IgD-negative memory B cell (primary cell): Measurements from ENCODE around the gene OR52E6. TPM values are rescaled to one million over a fixed set of nuclear protein-coding genes. Genes with fewer than 3 reads are reported as not detected.

Experiments used
- H3K27ac Mint-ChIP-seq, 3 donors: one replicate each; pipeline ENCODE4 v1.8.0; 2020 to 2022; ENCODE audit warnings: mild to moderate bottlenecking in 3 of 3, mixed read lengths in 3 of 3, moderate library complexity in 1 of 3
- H3K27me3 Mint-ChIP-seq: one replicate; pipeline ENCODE4 v1.8.0; 2021; ENCODE audit warnings: mixed read lengths
- H3K36me3 Mint-ChIP-seq: one replicate; pipeline ENCODE4 v1.8.0; 2020; ENCODE audit warnings: mild to moderate bottlenecking, mixed read lengths
- H3K4me1 Mint-ChIP-seq, 3 donors: one replicate each; pipeline ENCODE4 v1.8.0; 2020 to 2022; ENCODE audit warnings: mixed read lengths in 3 of 3, mild to moderate bottlenecking in 1 of 3
- H3K4me3 Mint-ChIP-seq, 4 donors: one replicate each; pipeline ENCODE4 v1.8.0; 2020 to 2022; ENCODE audit warnings: mild to moderate bottlenecking in 4 of 4, mixed read lengths in 4 of 4, moderate library complexity in 3 of 4
- H3K9me3 Mint-ChIP-seq, 3 donors: one replicate each; pipeline ENCODE4 v1.8.0; 2020 to 2021; ENCODE audit warnings: mixed read lengths in 3 of 3, mild to moderate bottlenecking in 1 of 3
- polyA plus RNA-seq: library from polyadenylated mRNA; unstranded; fragments of 300-500 nt; fragmentation: Illumina TruSeq; gene quantifications from one replicate; pipeline ENCODE4 v1.2.3, GENCODE V29; 2021

Gene OR52E6
- polyA plus RNA-seq: not detected

- H3K27me3 Mint-ChIP-seq: peaks cover 2% of the 10 kb centered on the region
- H3K4me3 Mint-ChIP-seq: no peak within 1 kb of the TSS
Observed at GRCh38 chr11:5841797-5842196, at the start of gene OR52E6. TSS of gene OR52E6 (minus strand) at chr11:5841897. CDS start at chr11:5841897, 0 bp downstream.

DNA sequence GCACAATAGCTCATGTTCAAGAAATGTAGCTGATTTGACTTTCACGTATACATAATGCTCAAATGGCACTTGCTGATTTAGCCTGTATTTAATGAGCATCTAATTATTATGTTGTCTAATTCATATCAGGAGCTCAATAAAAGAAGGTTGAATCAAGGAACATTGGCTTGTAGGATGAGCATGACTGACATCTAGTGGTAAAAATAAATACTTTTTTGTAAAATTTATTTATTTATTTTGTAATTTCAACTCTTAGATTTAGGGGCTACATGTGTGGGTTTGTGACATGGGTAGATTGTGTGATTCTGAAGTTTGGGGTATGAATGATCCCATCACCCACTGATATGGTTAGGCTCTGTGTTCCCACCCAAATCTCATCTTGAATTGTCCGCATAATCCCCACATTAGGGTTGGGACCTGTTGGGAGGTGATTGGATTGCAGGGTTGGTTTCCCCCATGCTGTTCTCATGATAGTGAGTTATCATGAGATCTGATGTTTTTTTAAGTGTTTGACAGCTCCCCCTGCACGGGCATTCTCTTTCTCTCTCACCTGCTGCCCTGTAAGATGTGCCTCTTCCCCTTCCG lies 49.6 kb upstream of the OR52E6 start:
- no peaks in the 10 kb centered on the region for H3K4me1 Mint-ChIP-seq
- H3K9me3 Mint-ChIP-seq: no peaks in the 10 kb centered on the region
- H3K27ac Mint-ChIP-seq: no peak overlapping the region

More at GRCh38 chr11:5841797-5842196, at the start of gene OR52E6:
- H3K9me3 Mint-ChIP-seq: peaks cover 0 to 5% (median 4%) of the 10 kb centered on the region in 3 donors
- no peaks in the 10 kb centered on the region for H3K4me1 Mint-ChIP-seq
- H3K27ac Mint-ChIP-seq: no peak within 1 kb of the TSS
- peaks cover 3% of the 10 kb centered on the region for H3K36me3 Mint-ChIP-seq

DNA sequence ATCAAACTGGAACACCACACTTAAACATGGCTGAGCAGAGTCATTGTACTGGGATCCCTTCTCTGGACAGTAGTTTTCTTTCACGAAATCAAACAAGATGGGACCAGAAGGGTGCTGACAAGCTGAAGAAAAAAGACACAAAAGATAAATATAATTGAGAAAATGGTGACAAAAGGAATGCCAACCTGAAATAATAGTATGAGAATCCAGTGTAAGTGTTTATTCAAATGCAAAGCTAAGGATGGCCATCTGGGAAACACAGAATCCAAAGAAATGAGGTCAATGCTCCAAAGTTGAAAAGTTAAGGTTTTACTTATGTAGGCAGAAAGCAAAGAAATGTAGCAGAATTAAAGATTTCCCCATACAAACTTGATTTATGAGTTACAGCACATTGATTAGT lies 46.0 kb upstream of the OR52E6 start:
- Mint-ChIP-seq H3K4me1 (no peaks in the 10 kb centered on the region), H3K9me3 (no peaks in the 10 kb centered on the region), H3K4me3 (no peak overlapping the region), H3K36me3 (no peaks in the 10 kb centered on the region), H3K27ac (no peak overlapping the region), H3K27me3 (no peaks in the 10 kb centered on the region)

More for the DNA sequence above, 49.6 kb upstream of the OR52E6 start:
- Mint-ChIP-seq H3K4me3 (no peak overlapping the region), H3K27me3 (no peaks in the 10 kb centered on the region), H3K36me3 (no peaks in the 10 kb centered on the region)

- H3K4me3 Mint-ChIP-seq: no peak overlapping the region
- no peaks in the 10 kb centered on the region for H3K36me3 Mint-ChIP-seq
- no peaks in the 10 kb centered on the region for H3K9me3 Mint-ChIP-seq
- H3K4me1 Mint-ChIP-seq: no peaks in the 10 kb centered on the region
- no peaks in the 10 kb centered on the region for H3K27me3 Mint-ChIP-seq
- no peak overlapping the region for H3K27ac Mint-ChIP-seq
Observed at GRCh38 chr11:5887172-5887571, 45.5 kb upstream of the OR52E6 start.

GRCh38 chr11:5881756-5882155 lies 40.1 kb upstream of the OR52E6 start:
- no peaks in the 10 kb centered on the region for H3K4me1 Mint-ChIP-seq
- H3K27me3 Mint-ChIP-seq: no peaks in the 10 kb centered on the region
- H3K27ac Mint-ChIP-seq: no peak overlapping the region
- H3K9me3 Mint-ChIP-seq: no peaks in the 10 kb centered on the region
- H3K4me3 Mint-ChIP-seq: no peak overlapping the region
- H3K36me3 Mint-ChIP-seq: no peaks in the 10 kb centered on the region

GRCh38 chr11:5880329-5880728 lies 38.6 kb upstream of the OR52E6 start, which contains the start of gene OR52E4:
TSS of gene OR52E4 (plus strand) at chr11:5880629. CDS start at chr11:5884293, 3,664 bp downstream.
- no peaks in the 10 kb centered on the region for H3K4me1 Mint-ChIP-seq
- no peaks in the 10 kb centered on the region for H3K36me3 Mint-ChIP-seq
- H3K9me3 Mint-ChIP-seq: no peaks in the 10 kb centered on the region
- H3K4me3 Mint-ChIP-seq: no peak within 1 kb of the TSS
- H3K27me3 Mint-ChIP-seq: no peaks in the 10 kb centered on the region
- H3K27ac Mint-ChIP-seq: no peak within 1 kb of the TSS

GRCh38 chr11:5878564-5878963 lies 36.9 kb upstream of the OR52E6 start:
- Mint-ChIP-seq H3K4me1 (no peaks in the 10 kb centered on the region), H3K4me3 (no peak overlapping the region), H3K36me3 (no peaks in the 10 kb centered on the region), H3K27me3 (no peaks in the 10 kb centered on the region), H3K27ac (no peak overlapping the region), H3K9me3 (no peaks in the 10 kb centered on the region)

DNA sequence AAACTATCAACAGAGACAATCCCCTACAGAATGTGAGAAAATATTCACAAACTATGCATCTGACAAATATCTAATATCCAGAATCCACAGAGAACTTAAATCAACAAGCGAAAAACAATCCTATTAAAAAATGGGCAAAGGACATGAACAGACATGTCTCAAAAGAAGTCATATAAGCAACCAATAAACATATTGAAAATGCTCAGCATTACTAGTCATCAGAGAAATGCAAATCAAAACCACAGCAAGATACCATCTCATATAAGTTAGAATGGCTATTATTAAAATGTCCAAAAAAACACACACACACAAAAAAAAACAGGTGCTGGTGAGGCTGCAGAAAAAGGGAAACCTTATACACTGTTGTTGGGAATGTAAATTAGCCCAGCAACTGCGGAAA lies 24.1 kb upstream of the OR52E6 start:
- Mint-ChIP-seq H3K27ac (no peak overlapping the region), H3K36me3 (no peaks in the 10 kb centered on the region), H3K4me3 (no peak overlapping the region), H3K9me3 (peaks cover 0 to 4% (median 4%) of the 10 kb centered on the region in 3 donors), H3K27me3 (no peaks in the 10 kb centered on the region), H3K4me1 (no peaks in the 10 kb centered on the region)

- Mint-ChIP-seq H3K9me3 (peaks cover 0 to 3% (median 0%) of the 10 kb centered on the region in 3 donors), H3K36me3 (no peaks in the 10 kb centered on the region), H3K27me3 (no peaks in the 10 kb centered on the region), H3K4me1 (no peaks in the 10 kb centered on the region), H3K4me3 (no peak within 1 kb of the TSS), H3K27ac (no peak within 1 kb of the TSS)
Observed at GRCh38 chr11:5857590-5857989, 15.9 kb upstream of the OR52E6 start, which contains the start of gene OR52E8. TSS of gene OR52E8 (minus strand) at chr11:5857690. CDS start at chr11:5857690, 0 bp downstream.

- no peaks in the 10 kb centered on the region for H3K36me3 Mint-ChIP-seq
- no peak overlapping the region for H3K27ac Mint-ChIP-seq
- H3K27me3 Mint-ChIP-seq: no peaks in the 10 kb centered on the region
- H3K4me3 Mint-ChIP-seq: no peak overlapping the region
- peaks cover 0 to 3% (median 2%) of the 10 kb centered on the region in 3 donors for H3K9me3 Mint-ChIP-seq
- no peaks in the 10 kb centered on the region for H3K4me1 Mint-ChIP-seq
Observed at GRCh38 chr11:5851002-5851401, 9.3 kb upstream of the OR52E6 start.

DNA sequence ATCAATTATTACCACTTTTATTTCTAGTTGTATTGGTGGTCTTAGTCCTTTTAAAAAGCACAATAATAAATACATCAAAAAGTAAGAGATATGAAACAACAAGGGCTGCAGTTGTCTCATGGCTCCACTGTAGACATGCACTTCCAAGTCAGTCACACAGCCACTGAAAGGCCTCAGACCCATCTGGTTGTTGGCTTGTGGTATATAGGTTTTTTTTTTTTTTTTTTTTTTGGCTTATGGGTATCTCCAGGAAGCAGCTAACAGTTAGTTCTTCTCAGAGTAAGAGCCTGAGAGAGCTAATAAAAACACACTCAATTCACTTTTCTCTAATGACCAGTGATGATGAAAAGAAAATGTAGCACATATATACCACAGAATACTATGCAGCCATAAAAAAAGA lies 6.0 kb upstream of the OR52E6 start:
- H3K4me1 Mint-ChIP-seq: no peaks in the 10 kb centered on the region
- no peaks in the 10 kb centered on the region for H3K27me3 Mint-ChIP-seq
- peaks cover 0 to 2% (median 0%) of the 10 kb centered on the region in 3 donors for H3K9me3 Mint-ChIP-seq

DNA sequence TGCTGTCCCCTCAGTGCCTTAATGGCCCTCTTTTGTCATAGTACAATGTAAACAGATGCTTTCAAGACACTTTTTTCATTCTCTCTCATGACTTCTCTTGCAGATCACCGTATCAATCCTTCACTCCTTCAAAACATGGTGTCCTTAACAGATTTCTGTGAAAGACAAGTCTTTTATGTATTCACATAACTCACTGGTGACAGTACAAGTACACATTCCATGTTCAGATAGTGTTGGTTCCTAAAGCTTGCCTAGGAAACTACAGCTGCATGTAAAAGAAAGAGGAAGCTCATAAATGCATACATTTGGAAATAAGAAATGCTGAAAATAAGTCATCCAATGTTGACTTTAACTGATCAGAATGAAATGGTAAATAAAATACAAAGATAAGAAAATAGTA lies 5.0 kb upstream of the OR52E6 start:
- H3K4me1 Mint-ChIP-seq: no peaks in the 10 kb centered on the region
- peaks cover 0 to under 1% (median 0%) of the 10 kb centered on the region in 3 donors for H3K9me3 Mint-ChIP-seq
- H3K36me3 Mint-ChIP-seq: no peaks in the 10 kb centered on the region
- no peak overlapping the region for H3K27ac Mint-ChIP-seq
- H3K27me3 Mint-ChIP-seq: no peaks in the 10 kb centered on the region
- no peak overlapping the region for H3K4me3 Mint-ChIP-seq

More for the DNA sequence above, 6.0 kb upstream of the OR52E6 start:
- no peak overlapping the region for H3K4me3 Mint-ChIP-seq
- H3K27ac Mint-ChIP-seq: no peak overlapping the region
- no peaks in the 10 kb centered on the region for H3K36me3 Mint-ChIP-seq

DNA sequence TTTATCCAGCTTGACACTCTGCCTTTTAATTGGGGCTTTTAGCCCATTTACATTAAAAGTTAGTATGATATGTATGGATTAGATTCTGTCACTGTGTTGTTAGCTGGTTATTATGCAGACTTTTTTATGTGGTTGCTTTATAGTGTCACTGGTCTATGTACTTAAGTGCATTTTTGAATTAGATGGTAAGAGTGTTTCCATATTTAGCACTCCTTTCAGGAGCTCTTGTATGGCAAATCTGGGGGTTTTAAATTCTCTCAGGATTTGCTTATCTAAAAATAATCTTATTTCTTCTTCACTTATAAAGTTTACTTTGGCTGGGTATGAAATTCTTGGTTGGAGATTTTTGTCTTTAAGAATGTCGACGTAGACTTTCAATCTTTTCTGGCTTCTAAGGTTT lies 4.0 kb downstream of the OR52E6 start:
- Mint-ChIP-seq H3K9me3 (peaks cover 0 to 8% (median 6%) of the 10 kb centered on the region in 3 donors), H3K4me3 (no peak overlapping the region), H3K27me3 (peaks cover 2% of the 10 kb centered on the region), H3K36me3 (peaks cover 5% of the 10 kb centered on the region), H3K4me1 (no peaks in the 10 kb centered on the region), H3K27ac (no peak overlapping the region)

- H3K27ac Mint-ChIP-seq: no peak overlapping the region
- H3K4me3 Mint-ChIP-seq: no peak overlapping the region
- H3K9me3 Mint-ChIP-seq: peaks cover 0 to 6% (median 5%) of the 10 kb centered on the region in 3 donors
- H3K36me3 Mint-ChIP-seq: peaks cover 4% of the 10 kb centered on the region
- peaks cover 2% of the 10 kb centered on the region for H3K27me3 Mint-ChIP-seq
- H3K4me1 Mint-ChIP-seq: no peaks in the 10 kb centered on the region
Observed at GRCh38 chr11:5833446-5833845, 8.3 kb downstream of the OR52E6 start.

- Mint-ChIP-seq H3K27me3 (peaks cover 2% of the 10 kb centered on the region), H3K4me1 (no peaks in the 10 kb centered on the region), H3K9me3 (peaks cover 2 to 3% (median 2%) of the 10 kb centered on the region in 3 donors)
Observed at GRCh38 chr11:5831196-5831829, 10.4 kb downstream of the OR52E6 start.

More at GRCh38 chr11:5831196-5831829, 10.4 kb downstream of the OR52E6 start:
- Mint-ChIP-seq H3K27ac (no peak overlapping the region), H3K4me3 (no peak overlapping the region), H3K36me3 (peaks cover 2% of the 10 kb centered on the region)
